PC-9 (cell line): Measurements from ENCODE around the gene PPARA. TPM values are rescaled to one million over a fixed set of nuclear protein-coding genes. Genes with fewer than 3 reads are reported as not detected.

Source experiments
- BruUV-seq: library from RNA; stranded (reverse); fragments of 400-500 nt; replicated peaks from 2 replicates; lab custom pipeline; 2021; lab: Mats Ljungman, UMichigan
- CTCF ChIA-PET: fragments of 300-600 bp; sonication (Branson Sonifier 250); formaldehyde crosslinking; loops from one replicate; lab custom pipeline; 2022; ENCODE audit warnings: antibody characterized with exemption; lab: Charles Lee
- POLR2A ChIA-PET: fragments of 300-600 bp; sonication (Branson Sonifier 250); formaldehyde crosslinking; loops from one replicate; lab custom pipeline; 2022; ENCODE audit warnings: antibody characterized with exemption; ENCODE audit not compliant: unreplicated experiment; lab: Charles Lee
- DNase-seq, 2 experiments: peaks; one replicate each; pipeline versions ENCODE4 v3.0.0 to v3.0.0-alpha.2; 2015 to 2022; ENCODE audit warnings: mixed read lengths in 1 of 2
- H2AFZ ChIP-seq: fragments of 200-600 bp; sonication (generic); 2 replicates; pipeline ENCODE4 v1.8.1; 2017; ENCODE audit warnings: antibody characterized with exemption
- H3F3A ChIP-seq: fragments of 200-600 bp; sonication (generic); 2 replicates; pipeline ENCODE4 v1.8.1; 2017; ENCODE audit warnings: antibody characterized with exemption, mild to moderate bottlenecking, low read depth; ENCODE audit not compliant: insufficient read depth
- H3K27ac ChIP-seq: fragments of 200-600 bp; sonication (generic); 2 replicates; pipeline ENCODE4 v1.6.1; 2016; ENCODE audit warnings: mixed run types
- H3K27me3 ChIP-seq: fragments of 200-600 bp; sonication (generic); 2 replicates; pipeline ENCODE4 v1.6.1; 2016; ENCODE audit warnings: low read depth, mixed run types; ENCODE audit not compliant: insufficient read depth
- H3K36me3 ChIP-seq: fragments of 200-600 bp; sonication (generic); 2 replicates; pipeline ENCODE4 v1.6.1; 2016; ENCODE audit warnings: low read depth, mixed run types
- H3K4me1 ChIP-seq: fragments of 200-600 bp; sonication (generic); replicated peaks from 2 replicates; pipeline ENCODE4 v1.6.1; 2016; ENCODE audit warnings: mixed run types; ENCODE audit not compliant: insufficient read depth
- H3K4me2 ChIP-seq: fragments of 200-600 bp; sonication (generic); 2 replicates; pipeline ENCODE4 v1.6.1; 2017; ENCODE audit warnings: mixed run types
- H3K4me3 ChIP-seq: fragments of 200-600 bp; sonication (generic); 2 replicates; pipeline ENCODE4 v1.6.1; 2016; ENCODE audit warnings: mixed run types
- H3K79me2 ChIP-seq: fragments of 200-600 bp; sonication (generic); 2 replicates; pipeline ENCODE4 v1.6.1; 2017; ENCODE audit warnings: low read depth, mixed run types
- H3K9me2 ChIP-seq: fragments of 200-600 bp; sonication (generic); 2 replicates; pipeline ENCODE4 v1.8.1; 2017; ENCODE audit warnings: mild to moderate bottlenecking; ENCODE audit not compliant: insufficient read depth
- H3K9me3 ChIP-seq: fragments of 200-600 bp; sonication (generic); 2 replicates; pipeline ENCODE4 v1.8.1; 2016; ENCODE audit warnings: low read depth; ENCODE audit not compliant: insufficient read depth
- H4K20me1 ChIP-seq: fragments of 200-600 bp; sonication (generic); 2 replicates; pipeline ENCODE4 v1.8.1; 2017; ENCODE audit not compliant: insufficient read depth
- EZH2 ChIP-seq: fragments of 200-600 bp; sonication (generic); IDR thresholded peaks from 2 replicates; pipeline ENCODE4 v1.8.0; 2017; ENCODE audit warnings: antibody characterized with exemption, low read depth
- intact Hi-C: fragments of 100-400 bp; cut with micrococcal nuclease; formaldehyde crosslinking; loops from one replicate; pipeline ENCODE4 v1.10.0; 2022; ENCODE audit not compliant: unreplicated experiment
- total RNA-seq: library from RNA; stranded (reverse); gene quantifications from 2 replicates; pipeline ENCODE4 v1.2.3, GENCODE V29; 2021
- TF ChIP-seq, protein P1 (sequence below): fragments of 200-600 bp; sonication (generic); conservative IDR thresholded peaks from 2 replicates; pipeline ENCODE4 v1.6.1; 2017; ENCODE audit warnings: mixed run types, antibody characterized with exemption, mild to moderate bottlenecking, moderate library complexity

PPARA gene
- total RNA-seq, 1 experiment from 2014 or later: 43.9 TPM

DNA sequence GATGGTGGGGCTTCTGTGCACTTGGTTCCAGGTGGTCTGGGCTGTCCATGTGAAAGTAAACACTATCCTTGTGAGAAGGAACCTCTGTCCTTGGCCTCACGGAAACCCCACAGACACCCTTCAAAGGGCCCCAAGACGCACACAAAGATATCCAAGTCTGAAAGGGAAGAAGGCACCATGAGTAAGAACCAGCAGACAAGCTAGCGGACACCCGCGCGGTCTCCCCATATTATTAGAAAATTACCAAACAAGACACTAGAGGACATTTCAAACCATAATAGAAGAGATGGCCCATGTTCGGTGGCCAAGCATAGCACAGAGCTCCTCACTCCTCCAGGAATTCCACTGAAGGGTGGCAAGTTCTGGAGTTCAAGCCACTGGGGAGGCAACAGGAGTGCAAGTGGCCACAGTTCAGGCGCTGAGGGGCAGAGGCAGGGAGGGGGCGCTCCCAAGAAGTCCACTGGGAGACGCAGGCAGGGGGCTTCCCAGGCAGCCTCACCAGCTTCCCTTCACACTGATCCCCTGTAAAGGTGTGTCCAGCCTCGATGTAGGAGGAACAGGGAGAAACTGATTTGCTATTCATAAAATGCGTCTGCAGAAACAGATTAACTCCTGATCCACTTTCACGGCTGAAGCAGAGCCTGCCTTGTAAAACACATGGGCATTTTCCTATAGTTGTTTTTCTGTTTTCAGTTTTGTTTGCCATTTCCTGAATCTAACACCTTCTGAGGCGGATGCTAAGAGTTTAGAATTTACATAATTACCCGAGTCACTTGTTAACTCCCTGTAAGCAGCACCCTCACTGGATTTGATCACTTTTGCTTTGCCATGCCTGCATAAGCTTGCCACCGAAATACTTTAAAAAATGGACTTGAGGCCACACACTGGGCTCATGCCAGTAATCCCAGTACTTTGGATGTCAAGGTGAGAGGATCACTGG lies 9.1 kb upstream of the PPARA start:
- Histone ChIP-seq H3K36me3 (no peaks in the 10 kb centered on the region), H3K4me1 (no peaks in the 10 kb centered on the region), H3K9me2 (no peaks in the 10 kb centered on the region), H3K9me3 (no peaks in the 10 kb centered on the region), H3K4me2 (no peak overlapping the region), H3K4me3 (no peak overlapping the region), H2AFZ (no peak overlapping the region), H3K27me3 (peaks cover 16% of the 10 kb centered on the region; the same call in 1 of the 2 replicates), H3K79me2 (no peaks in the 10 kb centered on the region), H3K27ac (no peak overlapping the region), H4K20me1 (no peaks in the 10 kb centered on the region), H3F3A (no peaks in the 10 kb centered on the region)
- DNase-seq: no peak
- CTCF ChIA-PET: no interaction called here
- POLR2A ChIA-PET: no interaction called here
- TF ChIP-seq EZH2: no peak
- TF ChIP-seq, protein P1, sequence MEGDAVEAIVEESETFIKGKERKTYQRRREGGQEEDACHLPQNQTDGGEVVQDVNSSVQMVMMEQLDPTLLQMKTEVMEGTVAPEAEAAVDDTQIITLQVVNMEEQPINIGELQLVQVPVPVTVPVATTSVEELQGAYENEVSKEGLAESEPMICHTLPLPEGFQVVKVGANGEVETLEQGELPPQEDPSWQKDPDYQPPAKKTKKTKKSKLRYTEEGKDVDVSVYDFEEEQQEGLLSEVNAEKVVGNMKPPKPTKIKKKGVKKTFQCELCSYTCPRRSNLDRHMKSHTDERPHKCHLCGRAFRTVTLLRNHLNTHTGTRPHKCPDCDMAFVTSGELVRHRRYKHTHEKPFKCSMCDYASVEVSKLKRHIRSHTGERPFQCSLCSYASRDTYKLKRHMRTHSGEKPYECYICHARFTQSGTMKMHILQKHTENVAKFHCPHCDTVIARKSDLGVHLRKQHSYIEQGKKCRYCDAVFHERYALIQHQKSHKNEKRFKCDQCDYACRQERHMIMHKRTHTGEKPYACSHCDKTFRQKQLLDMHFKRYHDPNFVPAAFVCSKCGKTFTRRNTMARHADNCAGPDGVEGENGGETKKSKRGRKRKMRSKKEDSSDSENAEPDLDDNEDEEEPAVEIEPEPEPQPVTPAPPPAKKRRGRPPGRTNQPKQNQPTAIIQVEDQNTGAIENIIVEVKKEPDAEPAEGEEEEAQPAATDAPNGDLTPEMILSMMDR: no peak
- BruUV-seq: no TSS peak
- intact Hi-C loops: no loop called here

DNA sequence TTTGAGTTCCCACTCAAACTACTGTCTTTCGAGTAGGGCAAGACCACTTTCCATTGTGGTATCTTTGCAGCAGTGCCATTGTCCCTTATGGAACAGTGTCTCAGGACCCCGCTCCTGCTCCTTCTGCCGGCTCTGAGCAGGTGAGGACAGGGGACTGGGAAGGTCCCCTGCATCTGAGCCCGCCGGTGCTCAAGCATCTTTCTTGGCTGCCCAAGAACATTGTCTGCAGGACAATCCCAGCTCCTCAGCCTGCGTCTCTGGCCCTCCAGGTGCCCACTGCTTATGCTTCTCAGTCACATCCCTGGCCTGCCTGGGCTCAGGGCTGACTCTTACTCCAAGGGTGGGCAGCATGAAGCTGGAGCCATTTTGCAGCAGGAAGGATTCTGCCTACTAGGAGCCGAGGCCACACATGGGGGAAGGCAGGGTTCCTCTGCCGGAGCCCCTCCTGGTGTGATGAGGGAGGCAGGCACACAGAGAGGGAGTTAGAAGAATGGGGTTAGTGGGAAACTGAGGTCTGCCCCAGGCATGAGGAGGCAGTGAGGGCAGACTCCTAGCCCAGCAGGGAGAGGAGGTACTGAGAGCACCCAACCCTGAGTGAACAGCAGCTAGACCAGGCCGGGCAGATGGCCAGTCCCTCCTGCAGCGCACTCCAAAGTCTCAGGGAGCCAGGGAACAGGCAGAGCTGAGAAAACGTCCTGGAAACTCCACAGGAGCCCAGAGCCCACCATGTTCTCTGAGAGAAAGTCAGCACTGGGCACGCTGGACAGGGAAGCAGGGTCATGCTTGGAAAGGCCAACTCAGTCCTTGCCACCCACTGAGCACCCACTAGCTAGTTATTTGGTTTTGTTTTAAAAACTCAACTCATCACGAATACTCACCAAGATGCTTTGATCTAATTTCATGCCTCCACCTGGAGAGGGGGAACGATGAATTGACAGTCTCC lies 7.5 kb upstream of the PPARA start:
- Histone ChIP-seq H3K4me2 (no peak overlapping the region), H3K79me2 (no peaks in the 10 kb centered on the region), H3K27me3 (peaks cover 16% of the 10 kb centered on the region), H3F3A (no peaks in the 10 kb centered on the region), H4K20me1 (no peaks in the 10 kb centered on the region), H3K9me3 (no peaks in the 10 kb centered on the region), H3K9me2 (no peaks in the 10 kb centered on the region), H3K4me3 (no peak overlapping the region), H3K4me1 (no peaks in the 10 kb centered on the region), H3K27ac (no peak overlapping the region), H2AFZ (no peak overlapping the region), H3K36me3 (no peaks in the 10 kb centered on the region)
- intact Hi-C loops: no loop called here
- ChIA-PET POLR2A (no interaction called here), CTCF (no interaction called here)
- no peak for DNase-seq
- TF ChIP-seq, protein P1: no peak
- TF ChIP-seq EZH2: no peak
- no TSS peak for BruUV-seq

DNA sequence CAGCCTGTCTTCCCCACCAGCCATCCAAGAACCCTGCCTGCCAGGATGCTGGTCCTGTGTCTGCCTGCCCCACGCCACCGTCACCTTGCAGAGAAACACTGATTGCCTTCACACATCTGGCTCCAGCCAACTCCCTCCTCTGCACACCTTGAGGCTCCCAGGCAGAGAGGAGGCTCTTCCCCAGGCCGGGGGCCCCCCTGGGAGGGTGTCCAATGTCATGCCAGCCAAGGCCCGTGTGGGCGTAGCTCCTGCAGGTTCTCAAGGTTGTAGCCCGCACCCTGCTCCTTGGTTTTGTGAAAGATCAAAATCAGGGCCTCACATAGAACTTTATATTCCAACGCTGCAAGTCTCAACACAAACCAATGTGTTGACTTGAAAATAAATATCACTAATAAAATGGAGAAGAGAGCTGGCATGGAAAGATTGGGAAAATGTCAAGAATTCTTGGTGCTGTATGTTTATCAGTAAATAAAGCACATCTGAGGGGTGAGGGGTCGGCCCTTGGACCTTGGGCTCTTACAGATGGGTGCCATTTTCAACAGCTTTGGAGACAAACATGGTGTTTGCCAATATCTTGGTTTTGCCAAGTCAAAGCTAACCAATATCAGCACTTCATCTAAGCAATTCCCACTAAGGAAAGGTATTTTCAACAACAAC lies 6.7 kb upstream of the PPARA start:
- Histone ChIP-seq H2AFZ (no peak overlapping the region), H3K79me2 (no peaks in the 10 kb centered on the region), H3K4me1 (0 out of 2 replicates have a peak, but pooled peaks cover 5% of the 10 kb centered on the region), H3K4me2 (no peak overlapping the region), H3K4me3 (no peak overlapping the region), H3K9me2 (no peaks in the 10 kb centered on the region), H3K36me3 (no peaks in the 10 kb centered on the region), H3F3A (peaks cover 7% of the 10 kb centered on the region; the same call in 1 of the 2 replicates), H4K20me1 (no peaks in the 10 kb centered on the region), H3K9me3 (no peaks in the 10 kb centered on the region), H3K27ac (no peak overlapping the region), H3K27me3 (peaks cover 16% of the 10 kb centered on the region)
- no peak for DNase-seq
- no TSS peak for BruUV-seq
- ChIA-PET CTCF (no interaction called here), POLR2A (interaction anchor here (0.6 to 0.7 kb wide), 2 partner anchors 120 to 147 kb away, joined by 10 to 14 read pairs; partner anchors contain the start of gene PKDREJ)
- intact Hi-C loops: no loop called here
- TF ChIP-seq EZH2: no peak
- TF ChIP-seq, protein P1: no peak
